SH-SY5Y (cell line): ENCODE measurements around the gene RPGR.

Experiments used
- GATA2 ChIP-seq: IDR thresholded peaks from 2 replicates; pipeline ENCODE4 v1.6.1; 2011; ENCODE audit warnings: mild to moderate bottlenecking, low read depth, low read length
- GATA3 ChIP-seq: IDR thresholded peaks from 2 replicates; pipeline ENCODE4 v1.6.1; 2011; ENCODE audit warnings: low read depth, mild to moderate bottlenecking, low read length, moderate library complexity

RPGR gene, protein sequence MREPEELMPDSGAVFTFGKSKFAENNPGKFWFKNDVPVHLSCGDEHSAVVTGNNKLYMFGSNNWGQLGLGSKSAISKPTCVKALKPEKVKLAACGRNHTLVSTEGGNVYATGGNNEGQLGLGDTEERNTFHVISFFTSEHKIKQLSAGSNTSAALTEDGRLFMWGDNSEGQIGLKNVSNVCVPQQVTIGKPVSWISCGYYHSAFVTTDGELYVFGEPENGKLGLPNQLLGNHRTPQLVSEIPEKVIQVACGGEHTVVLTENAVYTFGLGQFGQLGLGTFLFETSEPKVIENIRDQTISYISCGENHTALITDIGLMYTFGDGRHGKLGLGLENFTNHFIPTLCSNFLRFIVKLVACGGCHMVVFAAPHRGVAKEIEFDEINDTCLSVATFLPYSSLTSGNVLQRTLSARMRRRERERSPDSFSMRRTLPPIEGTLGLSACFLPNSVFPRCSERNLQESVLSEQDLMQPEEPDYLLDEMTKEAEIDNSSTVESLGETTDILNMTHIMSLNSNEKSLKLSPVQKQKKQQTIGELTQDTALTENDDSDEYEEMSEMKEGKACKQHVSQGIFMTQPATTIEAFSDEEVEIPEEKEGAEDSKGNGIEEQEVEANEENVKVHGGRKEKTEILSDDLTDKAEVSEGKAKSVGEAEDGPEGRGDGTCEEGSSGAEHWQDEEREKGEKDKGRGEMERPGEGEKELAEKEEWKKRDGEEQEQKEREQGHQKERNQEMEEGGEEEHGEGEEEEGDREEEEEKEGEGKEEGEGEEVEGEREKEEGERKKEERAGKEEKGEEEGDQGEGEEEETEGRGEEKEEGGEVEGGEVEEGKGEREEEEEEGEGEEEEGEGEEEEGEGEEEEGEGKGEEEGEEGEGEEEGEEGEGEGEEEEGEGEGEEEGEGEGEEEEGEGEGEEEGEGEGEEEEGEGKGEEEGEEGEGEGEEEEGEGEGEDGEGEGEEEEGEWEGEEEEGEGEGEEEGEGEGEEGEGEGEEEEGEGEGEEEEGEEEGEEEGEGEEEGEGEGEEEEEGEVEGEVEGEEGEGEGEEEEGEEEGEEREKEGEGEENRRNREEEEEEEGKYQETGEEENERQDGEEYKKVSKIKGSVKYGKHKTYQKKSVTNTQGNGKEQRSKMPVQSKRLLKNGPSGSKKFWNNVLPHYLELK

DNA sequence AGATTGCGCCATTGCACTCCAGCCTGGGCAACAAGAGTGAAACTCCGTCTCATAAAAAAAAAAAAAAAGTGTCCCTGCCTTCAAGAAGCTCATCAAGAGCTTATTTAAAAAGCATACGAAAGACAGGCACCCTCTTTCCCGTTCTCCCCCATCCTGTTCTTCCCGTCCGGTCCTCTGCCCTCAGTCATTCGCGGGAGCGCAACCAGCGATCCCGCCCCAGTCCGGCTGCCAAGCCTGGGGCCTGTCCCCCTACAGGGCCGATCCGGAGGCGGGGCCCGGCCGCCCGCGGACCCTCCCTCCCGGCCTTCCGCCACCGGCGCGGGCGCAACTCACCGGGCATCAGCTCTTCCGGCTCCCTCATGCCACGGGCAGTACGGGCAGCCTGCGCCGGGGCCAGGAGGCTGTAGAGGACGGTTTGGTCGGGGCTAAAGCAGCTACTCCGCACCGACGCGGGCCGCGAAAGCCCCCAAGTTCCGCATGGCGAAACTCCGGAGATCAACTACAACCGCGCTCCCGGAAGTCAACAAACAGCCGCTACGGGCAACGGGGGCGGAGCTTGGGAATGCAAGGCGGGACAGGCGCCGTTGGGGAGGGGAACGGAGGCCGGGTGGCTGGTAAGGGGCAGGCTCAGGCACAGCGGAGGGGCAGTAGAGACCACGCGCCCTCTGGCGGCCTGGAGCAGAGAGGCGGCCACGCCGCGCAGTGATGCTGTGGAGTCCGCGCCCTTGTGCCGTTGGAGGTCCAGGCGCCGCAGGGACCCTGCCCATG, at the start of gene RPGR:
RPGR (minus strand) TSS at position 503 of the 768 bp plus-strand sequence; CDS start at position 361, 142 bp downstream.
- TF ChIP-seq GATA2 (no peak), GATA3 (no peak)

DNA sequence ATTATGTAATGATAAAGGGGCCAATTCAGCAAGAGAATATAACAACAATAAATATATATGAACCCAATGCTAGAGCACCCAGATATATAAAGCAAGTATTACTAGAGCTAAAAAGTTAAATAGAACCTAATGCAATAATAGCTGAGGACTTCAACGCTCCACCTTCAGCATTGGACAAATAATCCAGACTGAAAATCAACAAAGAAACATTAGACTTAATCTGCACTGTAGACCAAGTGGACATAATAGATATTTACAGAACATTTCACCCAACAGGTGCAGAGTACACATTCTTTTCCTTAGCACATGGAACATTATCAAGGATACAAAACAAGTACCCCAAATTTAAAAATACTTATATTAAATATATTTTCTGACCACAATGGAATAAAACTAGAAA, 49.4 kb upstream of the RPGR start:
- no peak for TF ChIP-seq GATA2
- no peak for TF ChIP-seq GATA3

DNA sequence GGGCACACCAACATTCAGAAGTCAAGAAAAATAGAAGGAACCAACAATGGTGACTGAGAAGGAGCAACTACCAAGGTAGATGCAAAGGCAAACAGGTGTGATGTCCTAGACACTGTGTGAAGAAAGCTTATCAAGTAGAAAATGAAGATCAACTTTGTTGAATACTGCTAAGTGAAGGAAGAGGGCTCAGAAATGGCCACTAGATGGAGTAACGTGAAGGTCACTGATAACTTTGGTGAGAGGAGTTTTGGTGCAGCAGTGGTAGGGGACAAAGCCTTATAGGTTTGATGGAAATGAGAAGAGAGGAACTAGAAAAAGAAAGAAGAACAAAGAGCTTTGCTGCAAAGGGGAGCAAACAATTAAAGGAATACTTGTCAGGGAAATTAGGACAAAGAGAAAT, 48.6 kb upstream of the RPGR start:
- TF ChIP-seq GATA2 (no peak), GATA3 (no peak)

DNA sequence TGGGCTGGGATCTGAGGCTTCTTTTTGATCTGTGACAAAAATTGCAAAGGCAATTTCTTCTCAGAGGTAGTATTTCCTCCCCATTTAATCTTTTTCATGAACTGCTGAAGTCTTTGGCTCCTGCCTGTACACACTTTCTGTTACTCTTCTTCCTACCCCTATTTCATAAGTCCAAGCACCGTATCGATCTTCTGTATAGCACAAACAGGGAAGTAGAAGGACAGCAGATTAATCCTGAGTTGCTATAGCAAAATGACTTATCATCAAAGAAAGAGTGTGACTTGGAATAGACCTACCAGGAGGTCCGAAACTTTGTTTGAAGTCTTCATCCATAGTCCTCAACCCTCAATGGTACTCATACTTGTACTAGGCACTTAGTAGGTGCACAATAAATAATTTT, 47.1 kb upstream of the RPGR start:
- TF ChIP-seq GATA3 (no peak), GATA2 (no peak)

DNA sequence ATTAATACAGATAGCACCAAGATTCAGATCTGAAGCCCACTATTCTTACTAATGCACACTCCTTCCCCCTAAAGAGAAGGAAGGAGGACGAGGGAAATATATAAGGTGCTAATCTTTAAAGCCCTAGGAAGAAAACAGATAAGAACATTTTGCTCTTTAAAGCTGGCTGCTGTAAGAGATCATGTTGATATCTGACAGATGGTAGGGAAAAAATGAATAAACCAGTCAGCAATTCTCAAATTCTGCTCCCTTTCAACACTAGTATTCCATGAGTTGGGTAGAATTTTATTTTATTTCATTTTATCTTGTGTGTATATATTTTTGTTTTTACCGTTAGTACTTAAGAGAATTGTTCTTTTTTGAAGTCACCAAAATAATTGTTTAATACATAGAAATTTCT, 44.3 kb upstream of the RPGR start:
- TF ChIP-seq GATA2 (no peak), GATA3 (no peak)

DNA sequence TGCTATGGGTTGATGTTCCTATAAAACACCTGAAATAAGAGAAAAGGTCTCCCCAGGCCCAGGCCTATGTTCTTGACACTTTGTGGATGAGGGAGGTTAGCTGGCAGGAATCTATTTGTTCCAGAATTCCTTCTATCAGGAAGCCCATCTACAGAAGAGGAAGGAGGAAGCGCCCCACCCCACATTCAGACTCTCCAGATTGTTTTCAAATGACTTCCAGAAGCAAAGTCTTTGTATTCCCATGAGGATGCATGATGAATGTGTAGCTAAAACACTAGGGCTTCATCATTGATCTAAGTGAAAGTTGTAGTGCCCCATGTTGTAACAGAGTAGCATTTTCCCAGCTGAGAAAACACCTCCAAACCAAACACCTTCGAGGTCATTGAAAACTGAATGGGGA, 41.5 kb upstream of the RPGR start:
- TF ChIP-seq GATA3 (no peak), GATA2 (no peak)

DNA sequence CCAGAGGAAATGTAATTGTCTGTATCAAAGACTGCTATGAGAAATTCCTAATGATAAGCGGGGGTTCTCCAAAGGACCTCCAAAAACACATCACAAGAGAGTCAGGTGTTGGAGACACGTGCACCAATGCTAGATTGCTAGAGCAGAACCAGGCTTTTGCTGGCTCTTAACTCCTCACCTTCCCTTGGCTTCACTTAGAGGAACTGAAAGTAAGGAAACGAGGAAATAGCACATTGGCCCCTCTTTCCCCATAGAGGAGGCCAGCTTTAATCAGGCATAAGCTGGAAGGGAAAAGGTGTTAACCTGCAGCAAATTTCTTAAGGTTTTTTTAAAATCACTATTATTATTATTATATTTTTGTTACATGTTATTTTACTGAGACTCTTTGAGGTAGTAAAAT, 38.6 kb upstream of the RPGR start:
- TF ChIP-seq GATA2 (no peak), GATA3 (no peak)

DNA sequence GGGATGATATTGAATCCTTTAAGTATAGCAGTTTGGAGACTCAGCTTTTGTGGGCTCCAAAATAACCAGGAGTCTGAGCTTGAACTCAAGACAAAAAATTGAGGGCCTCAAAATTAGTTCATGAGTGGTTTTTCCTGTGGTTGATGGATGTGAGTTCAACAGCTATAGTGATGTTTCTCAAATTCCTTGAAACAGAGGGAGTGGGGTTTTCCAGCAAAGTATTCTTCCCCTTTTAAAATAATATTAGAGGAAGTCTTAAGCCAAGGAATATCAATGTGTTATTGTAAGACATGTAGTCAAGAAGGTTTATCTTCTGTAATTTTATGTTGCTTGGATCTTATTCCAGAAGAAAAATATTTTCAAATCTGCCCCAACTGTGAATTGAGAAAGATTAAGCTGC, 35.7 kb upstream of the RPGR start:
- TF ChIP-seq GATA3: no peak
- no peak for TF ChIP-seq GATA2

DNA sequence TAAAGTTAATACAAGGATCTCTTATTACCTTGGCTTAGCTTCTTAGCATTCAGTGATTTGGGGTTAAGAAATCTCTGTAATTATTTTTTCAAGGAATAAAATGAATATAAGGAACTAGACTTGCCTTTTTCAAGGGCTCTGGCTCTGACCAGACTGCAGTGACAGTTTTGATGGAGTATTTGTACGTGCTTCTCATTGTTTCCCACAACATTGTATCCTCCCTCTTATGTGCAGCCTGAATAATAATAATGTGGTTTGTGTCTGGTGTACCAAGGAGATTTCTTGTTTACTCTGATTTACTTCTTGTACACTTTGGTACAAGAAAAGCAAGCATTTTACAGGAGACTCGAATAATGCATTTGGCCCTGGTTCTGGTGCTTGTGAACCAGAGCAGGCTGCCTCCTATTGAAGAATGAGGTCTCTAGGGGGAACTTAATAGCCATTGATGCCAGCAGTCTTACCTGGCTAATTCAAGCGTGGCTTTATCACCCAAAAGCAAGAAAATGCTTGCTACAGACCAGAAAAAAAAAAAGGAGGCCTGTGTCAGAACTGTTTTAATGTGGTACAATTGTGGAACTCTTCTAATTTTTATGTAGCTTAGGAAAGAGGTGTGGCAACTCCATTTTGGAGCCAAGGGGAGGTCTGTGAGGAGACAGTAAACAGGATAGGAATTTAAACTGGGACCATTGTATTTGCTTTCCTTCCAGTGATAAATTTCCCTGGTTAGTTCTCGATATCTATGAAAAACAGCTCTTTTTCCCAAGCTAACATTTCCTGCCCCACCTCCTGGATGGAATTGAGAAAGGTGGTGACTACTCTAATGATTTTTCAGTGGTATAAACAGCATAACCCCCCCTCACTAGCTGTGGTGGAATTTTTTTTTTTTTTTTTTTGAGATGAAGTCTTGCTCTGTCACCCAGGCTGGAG, 30.7 kb upstream of the RPGR start:
- TF ChIP-seq GATA3: no peak
- TF ChIP-seq GATA2: no peak

DNA sequence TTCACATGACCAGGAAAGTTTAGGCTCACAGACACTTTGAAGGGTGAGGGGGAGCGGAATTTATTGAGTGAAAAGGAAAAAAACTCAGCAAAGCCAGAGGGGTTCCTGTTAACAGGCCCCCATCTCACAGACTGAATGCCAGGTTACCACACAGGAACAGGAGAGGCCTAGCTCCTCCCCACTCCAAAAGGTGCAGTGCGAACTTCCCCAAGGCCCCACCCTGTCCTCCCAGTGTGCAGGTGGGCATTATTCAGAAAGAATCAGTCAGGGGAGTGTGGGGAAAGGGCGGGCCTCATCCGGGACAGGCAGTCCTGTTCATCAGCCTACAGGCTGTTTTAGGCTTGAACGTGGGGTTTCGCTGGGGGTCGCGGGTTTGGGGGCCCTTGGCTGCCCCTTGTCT, 29.1 kb upstream of the RPGR start:
- no peak for TF ChIP-seq GATA3
- TF ChIP-seq GATA2: no peak

DNA sequence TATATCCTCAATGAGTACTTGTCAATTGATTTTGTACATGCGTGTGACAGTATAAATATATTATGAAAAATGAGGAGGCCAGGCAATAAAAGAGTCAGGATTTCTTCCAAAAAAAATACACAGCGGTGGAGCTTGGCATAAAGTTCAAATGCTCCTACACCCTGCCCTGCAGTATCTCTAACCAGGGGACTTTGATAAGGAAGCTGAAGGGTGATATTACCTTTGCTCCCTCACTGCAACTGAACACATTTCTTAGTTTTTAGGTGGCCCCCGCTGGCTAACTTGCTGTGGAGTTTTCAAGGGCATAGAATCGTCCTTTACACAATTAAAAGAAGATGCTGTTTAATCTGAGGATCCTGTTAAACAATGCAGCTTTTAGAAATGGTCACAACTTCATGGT, 25.1 kb upstream of the RPGR start, which contains the start of gene OTC:
OTC (plus strand) TSS at position 243 of the 400 bp plus-strand sequence; CDS start at position 336, 93 bp downstream.
- TF ChIP-seq GATA3: no peak
- no peak for TF ChIP-seq GATA2

DNA sequence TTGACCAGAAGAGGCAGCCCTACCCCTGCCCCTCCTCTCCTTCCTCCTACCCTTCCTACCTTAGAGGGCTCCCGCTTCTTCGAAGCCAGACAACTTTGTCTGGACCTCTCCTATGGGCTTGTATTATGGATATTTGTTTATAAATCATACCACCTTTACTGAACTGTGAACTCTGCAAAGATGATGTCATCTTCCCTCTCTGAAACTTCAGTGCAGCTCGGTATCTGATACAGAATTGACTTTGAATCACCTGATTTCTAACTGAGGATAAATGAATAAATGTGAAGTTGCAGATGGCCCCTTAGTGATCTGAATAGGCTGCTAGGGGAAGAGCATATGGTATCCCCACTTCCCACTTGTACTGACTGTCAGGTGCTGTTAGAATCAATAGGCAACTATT, 24.0 kb upstream of the RPGR start:
- TF ChIP-seq GATA2: no peak
- no peak for TF ChIP-seq GATA3

DNA sequence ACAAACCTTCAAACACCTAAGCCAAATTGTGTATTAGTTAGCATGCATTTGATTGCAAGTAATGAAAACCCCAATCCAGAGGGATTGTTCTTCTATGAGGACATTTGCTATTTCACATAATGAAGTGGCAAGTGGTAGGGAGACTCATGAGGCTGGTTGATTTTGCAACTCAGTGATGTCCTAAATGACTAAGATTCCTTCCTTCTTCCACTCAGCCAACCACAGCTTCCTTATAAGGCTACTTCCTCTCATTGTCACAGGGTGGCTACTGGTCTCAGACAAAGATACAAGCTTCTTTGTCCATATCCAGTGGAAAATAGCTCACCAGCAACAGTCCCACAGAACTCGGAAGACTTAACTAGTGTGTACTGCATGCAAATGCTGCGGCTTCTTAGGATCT, 19.8 kb upstream of the RPGR start:
- no peak for TF ChIP-seq GATA2
- no peak for TF ChIP-seq GATA3
